Measurements from ENCODE around the gene CEP120. TPM values are rescaled to one million over a fixed set of nuclear protein-coding genes. Genes with fewer than 3 reads are reported as not detected.

CEP120 gene
- total RNA-seq, 2 donors from 2014 or later = 19.9 to 23.5 TPM

- no peak overlapping the region for H3K4me3 Mint-ChIP-seq
- Histone ChIP-seq H3K9ac (ENCODE audit: extremely low read depth, low read length, poor library complexity, severe bottlenecking) (no peak overlapping the region), H3K9me3 (ENCODE audit: control insufficient read depth, low read length) (no peaks in the 10 kb centered on the region), H3K4me1 (ENCODE audit: control insufficient read depth, insufficient read depth, low read length) (no peaks in the 10 kb centered on the region), H3K27ac (ENCODE audit: low read depth, low read length) (no peak overlapping the region), H3K27me3 (ENCODE audit: control insufficient read depth, insufficient read depth, low read length, poor library complexity, severe bottlenecking) (no peaks in the 10 kb centered on the region), H3K36me3 (ENCODE audit: control insufficient read depth, insufficient read depth, low read length) (no peaks in the 10 kb centered on the region), H3K4me3 (ENCODE audit: low read length) (no peak overlapping the region)
- H3K27me3 Mint-ChIP-seq (ENCODE audit: insufficient read depth) = no peaks in the 10 kb centered on the region
- WGBS, 2 experiments (ENCODE audit: insufficient coverage in 1 of 2, insufficient read length in 1 of 2) = 89 to 90% methylated on average over 4 to 6 of the region's 6 CpGs
- no peaks in the 10 kb centered on the region for H3K36me3 Mint-ChIP-seq (ENCODE audit: low read depth)
- DNase-seq = no peak
- H3K4me1 Mint-ChIP-seq = peaks cover 5% of the 10 kb centered on the region
- TF ChIP-seq CTCF (conservative IDR thresholded peaks at IDR 0.05) = no peak
- no peak overlapping the region for H3K27ac Mint-ChIP-seq
- H3K9me3 Mint-ChIP-seq = no peaks in the 10 kb centered on the region
Observed at GRCh38 chr5:123448743-123449142, 25.5 kb upstream of the CEP120 start.

GRCh38 chr5:123448017-123448617, 24.9 kb upstream of the CEP120 start:
- no peak overlapping the region for H3K4me3 ChIP-seq (ENCODE audit: low read length)
- no peak for DNase-seq
- no peaks in the 10 kb centered on the region for H3K4me1 ChIP-seq (ENCODE audit: control insufficient read depth, insufficient read depth, low read length)
- Mint-ChIP-seq H3K9me3 (no peaks in the 10 kb centered on the region), H3K4me1 (peaks cover 5% of the 10 kb centered on the region), H3K27me3 (ENCODE audit: insufficient read depth) (no peaks in the 10 kb centered on the region), H3K27ac (no peak overlapping the region), H3K36me3 (ENCODE audit: low read depth) (no peaks in the 10 kb centered on the region), H3K4me3 (no peak overlapping the region)
- H3K27ac ChIP-seq (ENCODE audit: low read depth, low read length) = no peak overlapping the region
- no peak overlapping the region for H3K9ac ChIP-seq (ENCODE audit: extremely low read depth, low read length, poor library complexity, severe bottlenecking)
- no peaks in the 10 kb centered on the region for H3K36me3 ChIP-seq (ENCODE audit: control insufficient read depth, insufficient read depth, low read length)
- no peak for TF ChIP-seq CTCF (conservative IDR thresholded peaks at IDR 0.05)
- H3K27me3 ChIP-seq (ENCODE audit: control insufficient read depth, insufficient read depth, low read length, poor library complexity, severe bottlenecking) = no peaks in the 10 kb centered on the region
- H3K9me3 ChIP-seq (ENCODE audit: control insufficient read depth, low read length) = no peaks in the 10 kb centered on the region
- 95 to 96% methylated on average over 2 to 3 of the region's 3 CpGs for WGBS, 2 experiments (ENCODE audit: insufficient coverage in 1 of 2, insufficient read length in 1 of 2)

- H3K4me3 Mint-ChIP-seq = no peak overlapping the region
Observed at GRCh38 chr5:123444016-123444415, 20.8 kb upstream of the CEP120 start.

More at GRCh38 chr5:123444016-123444415, 20.8 kb upstream of the CEP120 start:
- Histone ChIP-seq H3K27ac (ENCODE audit: low read depth, low read length) (no peak overlapping the region), H3K4me3 (ENCODE audit: low read length) (no peak overlapping the region), H3K9me3 (ENCODE audit: control insufficient read depth, low read length) (no peaks in the 10 kb centered on the region), H3K9ac (ENCODE audit: extremely low read depth, low read length, poor library complexity, severe bottlenecking) (no peak overlapping the region), H3K4me1 (ENCODE audit: control insufficient read depth, insufficient read depth, low read length) (no peaks in the 10 kb centered on the region), H3K27me3 (ENCODE audit: control insufficient read depth, insufficient read depth, low read length, poor library complexity, severe bottlenecking) (no peaks in the 10 kb centered on the region), H3K36me3 (ENCODE audit: control insufficient read depth, insufficient read depth, low read length) (no peaks in the 10 kb centered on the region)
- no peak overlapping the region for H3K27ac Mint-ChIP-seq
- WGBS, 2 experiments (ENCODE audit: insufficient coverage in 1 of 2, insufficient read length in 1 of 2) = 100% methylated on average over 2 to 3 of the region's 3 CpGs
- no peaks in the 10 kb centered on the region for H3K27me3 Mint-ChIP-seq (ENCODE audit: insufficient read depth)
- no peaks in the 10 kb centered on the region for H3K9me3 Mint-ChIP-seq
- no peaks in the 10 kb centered on the region for H3K36me3 Mint-ChIP-seq (ENCODE audit: low read depth)
- H3K4me1 Mint-ChIP-seq = peaks cover 2% of the 10 kb centered on the region
- DNase-seq = no peak
- no peak for TF ChIP-seq CTCF (conservative IDR thresholded peaks at IDR 0.05)

All from endodermal cell (in vitro differentiated cells).